Endothelial cell of hepatic sinusoid (primary cell): ENCODE data around the gene PRSS38.

Experiments
- in situ Hi-C: cut with HindIII; loops from 2 replicates; pipeline ENCODE4 v1.10.0; 2017; ENCODE audit warnings: low sequenced_read_pairs

The PRSS38 gene

DNA sequence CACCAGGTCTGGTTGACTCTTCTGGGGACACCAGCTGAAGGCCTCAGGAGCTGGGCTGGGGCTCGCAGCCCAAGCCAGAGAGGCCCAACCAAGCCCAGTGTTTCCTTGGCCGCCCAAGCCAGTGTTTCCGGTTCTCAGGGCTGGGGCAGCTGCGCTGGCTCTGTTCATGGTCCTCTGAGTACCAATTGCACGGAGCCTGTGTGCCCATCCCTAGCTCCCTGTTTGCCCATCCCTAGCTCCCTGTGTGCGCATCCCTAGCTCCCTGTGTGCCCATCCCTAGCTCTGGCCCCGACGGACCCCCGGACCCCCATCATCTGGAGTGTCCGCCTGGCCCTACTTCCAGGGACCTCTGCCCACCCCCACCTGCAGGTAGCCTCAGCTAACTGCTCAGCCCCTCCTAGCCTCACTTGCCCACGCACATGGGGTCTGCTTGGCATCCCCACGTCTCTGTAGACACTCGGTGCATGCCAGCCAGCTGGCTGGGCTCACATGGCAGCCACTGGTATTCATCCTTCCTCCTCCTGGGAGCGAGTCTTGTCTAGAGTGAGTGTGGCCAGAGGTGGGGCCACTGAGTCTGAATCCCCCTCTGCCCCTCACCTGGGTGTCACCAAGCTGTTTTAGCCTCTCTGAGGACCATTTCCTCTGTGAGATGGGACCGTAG lies 68.3 kb downstream of the PRSS38 start:
- in situ Hi-C loops: no loop called here

DNA sequence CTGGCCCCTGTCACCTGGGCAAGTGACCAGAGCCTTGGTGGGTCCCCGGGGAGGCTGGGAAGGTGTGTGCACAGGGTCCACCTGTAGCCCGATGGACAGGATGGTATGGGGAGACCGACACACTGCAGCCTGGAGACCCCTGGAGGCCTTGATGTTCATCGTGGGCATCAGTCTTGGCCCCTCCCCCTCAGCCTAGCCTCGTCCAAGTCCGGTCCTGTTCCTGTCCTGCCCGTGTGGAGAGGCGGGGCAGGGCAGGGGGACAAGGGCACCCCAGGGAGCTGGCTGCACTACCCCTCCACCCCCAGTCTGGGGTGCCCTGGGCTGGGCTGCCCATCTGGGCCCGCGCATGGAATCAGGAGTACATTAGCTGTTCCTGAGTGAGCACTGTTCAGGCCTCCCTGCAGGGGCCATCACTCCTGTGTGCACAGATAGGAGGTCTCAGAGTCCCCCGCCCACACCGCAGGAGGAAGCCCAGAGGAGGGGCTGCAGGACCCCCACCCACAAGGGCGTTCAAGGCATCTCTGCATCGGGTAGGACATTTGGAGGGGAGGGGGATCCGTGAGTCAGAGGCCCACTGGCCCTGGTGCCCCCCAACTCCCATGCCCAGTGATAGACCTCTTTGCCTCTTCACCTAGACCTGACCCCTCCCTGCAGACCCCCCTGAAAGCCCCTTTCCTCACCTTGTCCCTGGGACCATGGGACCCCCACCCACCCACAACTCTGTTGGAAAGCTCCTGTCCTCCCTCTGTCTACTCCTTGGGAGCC lies 69.1 kb downstream of the PRSS38 start:
- in situ Hi-C loops: no loop called here

DNA sequence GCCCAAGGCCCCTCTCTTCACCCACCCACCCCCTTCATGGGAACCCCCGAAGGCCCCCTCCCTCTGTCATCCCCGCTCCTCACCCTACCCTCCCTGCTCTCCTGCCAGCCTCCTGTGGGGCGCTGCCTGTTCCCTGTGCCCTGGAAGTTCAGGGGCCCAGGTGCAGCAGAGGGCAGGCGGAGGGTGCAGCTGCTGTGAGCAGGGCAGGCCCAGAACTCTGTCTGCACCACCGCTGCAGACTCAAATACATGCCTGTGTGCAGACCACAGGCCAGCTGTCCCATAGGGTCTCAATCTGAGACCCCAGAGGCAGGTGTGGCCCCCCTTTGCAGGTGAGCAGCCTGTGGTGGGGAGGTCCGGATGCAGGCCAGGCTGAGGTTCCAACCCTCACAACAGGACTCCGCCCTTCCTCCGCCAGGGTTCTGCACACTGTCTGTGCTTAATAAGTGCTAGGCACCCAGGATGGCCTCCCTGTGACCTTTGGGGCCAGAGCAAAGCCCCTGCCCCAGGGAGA lies 69.7 kb downstream of the PRSS38 start:
- in situ Hi-C loops: no loop called here

DNA sequence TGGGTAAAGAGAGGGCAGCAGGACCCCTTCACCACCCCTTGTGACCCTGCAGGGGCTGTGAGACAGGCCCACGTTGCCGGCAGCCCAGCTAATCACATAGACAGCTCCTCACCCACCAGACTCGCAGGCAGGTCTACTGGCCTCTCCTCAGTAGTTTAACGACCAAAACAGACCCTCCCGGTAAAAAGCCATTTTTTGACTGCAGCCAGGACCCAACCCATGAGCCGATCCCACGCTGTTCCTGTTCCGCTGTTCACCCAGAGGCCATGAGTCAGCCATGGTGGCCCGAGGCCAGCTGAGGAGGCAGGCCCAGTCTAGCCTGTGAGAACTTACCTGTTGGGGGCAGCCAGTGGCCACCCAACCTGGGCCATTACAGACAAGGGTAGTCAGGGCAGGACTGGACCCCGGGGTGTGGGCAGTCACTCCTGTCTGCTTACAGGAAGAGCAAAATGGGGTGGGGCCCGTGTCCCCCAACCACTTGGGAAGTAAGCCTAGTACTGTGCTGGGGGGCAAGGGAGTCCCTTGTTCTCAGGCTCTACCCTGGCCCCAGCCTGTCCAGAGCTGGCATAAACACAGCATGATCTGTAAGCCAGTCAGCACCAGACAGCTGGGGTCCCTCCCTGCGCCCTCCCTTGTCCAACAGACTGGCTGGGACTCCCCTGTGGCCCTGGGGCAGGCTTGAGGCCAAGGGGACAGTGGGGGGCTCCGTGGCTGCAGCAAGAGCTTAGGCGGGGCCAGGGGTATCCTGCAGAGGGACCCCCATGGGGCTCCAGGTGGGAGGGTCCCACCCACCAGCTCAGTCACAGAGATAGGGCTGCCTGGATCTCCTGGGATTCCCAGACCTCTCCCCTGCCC lies 70.4 kb downstream of the PRSS38 start:
- in situ Hi-C loops: no loop called here

DNA sequence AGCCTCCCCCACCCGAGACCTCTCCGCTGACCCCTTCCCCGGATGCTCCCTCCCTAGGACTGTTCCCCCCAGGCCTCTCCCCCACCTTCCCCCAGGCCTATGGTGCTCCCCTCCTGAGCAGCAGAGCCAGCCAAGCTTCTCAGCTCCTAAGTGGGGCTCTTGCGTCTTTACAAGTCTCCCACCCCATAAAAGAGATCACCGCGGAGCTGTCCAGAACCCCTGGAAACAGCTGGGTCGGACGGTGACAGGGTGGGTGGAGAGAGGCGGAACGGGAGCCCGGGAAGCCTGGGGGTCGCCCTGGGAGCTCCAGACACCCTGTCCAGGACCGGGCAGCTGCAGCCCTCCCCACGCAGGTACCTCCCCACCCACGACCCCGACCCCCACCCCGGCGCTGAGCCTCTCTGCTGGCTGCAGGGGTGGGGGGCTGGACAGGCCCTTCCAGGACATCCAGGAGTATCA lies 71.1 kb downstream of the PRSS38 start:
- in situ Hi-C loops: no loop called here

DNA sequence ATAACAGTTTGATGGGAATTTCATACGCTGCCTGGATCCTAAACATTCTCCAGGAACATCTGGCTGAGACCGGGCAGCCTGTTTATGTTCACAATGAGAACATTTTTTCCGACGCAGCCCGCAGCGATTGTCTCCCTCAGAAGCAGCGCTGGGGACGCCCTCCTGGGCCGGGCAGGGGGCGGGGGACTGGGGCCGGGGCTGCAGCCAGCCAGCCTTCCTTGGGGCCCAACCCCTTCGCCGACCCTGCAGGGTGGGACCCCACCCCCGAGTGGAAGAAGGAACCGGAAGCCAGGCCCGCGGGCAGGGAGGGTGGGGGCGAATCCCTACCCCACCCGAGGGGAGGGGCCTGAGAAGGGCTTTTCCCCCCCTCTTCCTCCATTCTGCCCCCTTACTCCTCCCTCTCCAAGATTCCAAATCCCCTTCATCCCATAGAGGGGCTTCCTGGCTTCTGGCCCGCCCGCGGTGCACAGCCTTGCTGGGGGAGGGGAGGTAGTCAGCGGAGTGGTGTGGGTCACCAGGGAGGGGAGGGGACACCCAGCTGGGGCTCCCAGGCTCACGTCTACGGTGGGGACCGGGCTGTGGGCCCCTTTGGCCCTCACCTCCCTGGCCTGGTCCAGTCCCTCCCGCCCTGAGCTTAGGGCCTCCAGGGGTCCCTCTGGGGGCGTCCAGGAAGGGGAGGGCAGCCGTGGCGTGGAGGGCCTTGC lies 71.7 kb downstream of the PRSS38 start:
- in situ Hi-C loops: no loop called here

DNA sequence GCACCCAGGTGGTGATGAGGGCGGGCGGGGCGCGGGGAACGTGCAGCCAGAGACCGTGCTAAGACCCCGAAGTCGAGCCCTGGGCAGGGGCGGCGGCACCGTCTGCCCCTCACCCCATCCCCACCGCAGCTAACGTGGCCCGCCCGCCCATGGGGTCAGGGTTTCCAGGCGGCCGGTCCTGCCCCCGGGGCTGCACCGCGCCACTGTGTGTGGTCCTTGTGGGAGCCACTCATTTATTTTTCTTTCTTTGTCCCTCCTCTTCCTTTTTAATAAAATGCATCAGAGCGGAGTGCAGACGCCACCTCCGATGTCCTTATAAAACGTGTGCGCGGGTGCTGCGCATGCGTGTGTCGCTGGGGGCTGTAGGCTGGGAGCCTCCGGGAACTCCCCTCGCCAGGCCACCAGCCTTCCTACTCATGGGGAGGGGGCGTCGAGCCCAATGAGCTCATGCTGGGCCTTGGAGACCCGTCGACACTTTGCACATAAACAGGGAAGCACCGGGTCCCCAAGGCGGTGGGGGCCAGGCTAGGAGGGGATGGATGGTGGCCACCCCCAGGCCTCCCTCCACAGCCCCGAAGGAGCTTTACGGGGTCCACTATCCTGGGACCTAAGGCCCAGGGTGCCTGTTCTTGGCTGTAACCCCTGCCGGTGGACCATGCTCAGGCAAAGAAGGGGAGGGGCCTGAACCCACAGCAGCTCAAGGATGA lies 72.4 kb downstream of the PRSS38 start:
- in situ Hi-C loops: no loop called here

DNA sequence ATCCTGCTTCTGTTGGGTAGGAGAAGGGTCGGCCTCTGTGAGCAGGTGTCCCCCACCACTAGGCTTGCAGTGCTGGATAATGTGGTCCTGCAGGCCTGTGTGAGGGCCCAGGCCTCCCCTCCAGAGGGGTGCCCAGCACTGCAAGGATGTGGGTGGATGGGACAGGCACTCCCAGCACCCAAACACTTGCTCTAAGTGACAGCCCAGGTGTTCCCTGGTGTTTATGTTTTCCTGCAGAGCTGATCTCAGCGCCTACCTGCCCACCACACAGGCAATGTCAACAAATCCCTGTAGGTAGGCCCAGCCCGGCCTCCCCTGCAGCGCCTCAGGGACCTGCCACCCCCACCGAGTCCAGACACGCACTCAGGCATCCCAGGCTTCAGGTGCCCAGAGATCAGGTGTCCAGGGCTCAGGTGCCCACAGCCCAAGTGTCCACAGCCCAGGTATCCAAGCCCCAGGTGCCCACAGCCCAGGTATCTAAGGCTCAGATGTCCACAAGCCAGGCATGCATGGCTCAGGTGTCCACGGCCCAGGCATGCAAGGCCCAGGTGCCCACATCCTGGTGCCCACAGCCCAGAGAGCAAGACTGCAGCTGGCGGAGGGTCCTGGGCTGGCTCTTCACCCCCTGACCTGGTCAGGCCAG lies 73.0 kb downstream of the PRSS38 start:
- in situ Hi-C loops: no loop called here

DNA sequence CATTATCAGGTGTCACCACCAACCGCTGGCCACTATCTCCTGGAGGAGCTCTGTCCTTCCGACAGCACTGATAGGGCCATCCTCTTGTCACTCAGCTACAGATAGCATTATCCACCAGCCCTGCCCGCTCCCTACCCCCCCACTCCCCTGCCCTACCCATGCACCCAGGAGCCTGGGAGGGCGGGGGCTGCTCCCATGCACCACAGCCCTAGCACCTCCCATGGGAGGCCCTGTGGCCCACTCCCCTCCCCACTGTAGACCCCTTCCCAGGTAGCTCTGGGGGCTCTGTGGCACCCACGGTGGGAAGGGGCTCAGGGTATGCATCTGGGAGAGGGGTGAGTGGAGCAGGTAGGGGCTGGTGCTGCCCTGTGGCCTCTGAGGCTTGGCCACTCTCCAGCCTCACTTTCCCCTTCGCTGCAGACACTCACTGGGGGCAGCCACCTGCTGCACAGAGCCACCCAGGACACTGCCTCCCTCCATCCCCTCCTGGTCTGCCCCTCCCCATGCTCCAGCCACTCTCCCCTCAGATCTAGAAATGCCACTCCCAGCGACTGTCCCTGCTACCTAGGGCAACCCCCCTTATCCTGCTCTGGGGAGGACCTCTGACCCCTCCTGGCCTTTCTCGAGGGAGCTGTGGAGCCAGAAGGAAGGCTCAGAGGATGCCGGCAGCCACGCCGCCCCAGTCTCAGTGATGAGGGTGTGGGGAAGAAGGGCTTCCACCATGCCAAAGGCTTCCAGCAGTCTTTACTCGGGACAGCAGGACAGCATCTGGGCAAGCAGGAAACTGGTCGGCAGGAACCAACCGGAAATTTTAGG lies 73.8 kb downstream of the PRSS38 start:
- in situ Hi-C loops: no loop called here

DNA sequence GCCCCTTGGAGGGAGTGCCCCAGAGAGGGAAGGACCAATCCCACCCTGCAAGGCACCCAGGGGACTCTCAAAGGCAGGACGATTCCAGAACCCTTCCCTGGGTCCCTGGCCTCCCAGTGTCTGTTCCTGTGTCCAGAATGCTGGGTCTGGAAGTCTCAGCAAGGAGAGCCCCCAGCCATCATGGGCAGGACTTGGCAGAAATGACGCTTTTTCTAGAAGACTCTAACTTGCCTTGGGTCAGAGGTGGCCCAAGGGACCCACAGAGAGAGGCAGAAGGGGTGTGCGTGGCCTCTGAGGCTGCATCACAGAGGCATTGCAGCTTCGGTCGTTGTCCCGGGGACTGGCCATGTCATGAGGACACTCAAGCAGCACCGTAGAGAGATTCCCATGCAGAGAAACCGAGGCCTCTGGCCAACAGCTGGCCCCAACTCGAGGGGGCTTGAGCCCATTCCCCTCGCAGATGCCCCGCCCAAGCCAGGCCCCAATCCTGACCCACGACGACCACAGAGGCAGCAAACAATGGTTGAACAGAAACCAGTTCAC lies 74.5 kb downstream of the PRSS38 start:
- in situ Hi-C loops: no loop called here

DNA sequence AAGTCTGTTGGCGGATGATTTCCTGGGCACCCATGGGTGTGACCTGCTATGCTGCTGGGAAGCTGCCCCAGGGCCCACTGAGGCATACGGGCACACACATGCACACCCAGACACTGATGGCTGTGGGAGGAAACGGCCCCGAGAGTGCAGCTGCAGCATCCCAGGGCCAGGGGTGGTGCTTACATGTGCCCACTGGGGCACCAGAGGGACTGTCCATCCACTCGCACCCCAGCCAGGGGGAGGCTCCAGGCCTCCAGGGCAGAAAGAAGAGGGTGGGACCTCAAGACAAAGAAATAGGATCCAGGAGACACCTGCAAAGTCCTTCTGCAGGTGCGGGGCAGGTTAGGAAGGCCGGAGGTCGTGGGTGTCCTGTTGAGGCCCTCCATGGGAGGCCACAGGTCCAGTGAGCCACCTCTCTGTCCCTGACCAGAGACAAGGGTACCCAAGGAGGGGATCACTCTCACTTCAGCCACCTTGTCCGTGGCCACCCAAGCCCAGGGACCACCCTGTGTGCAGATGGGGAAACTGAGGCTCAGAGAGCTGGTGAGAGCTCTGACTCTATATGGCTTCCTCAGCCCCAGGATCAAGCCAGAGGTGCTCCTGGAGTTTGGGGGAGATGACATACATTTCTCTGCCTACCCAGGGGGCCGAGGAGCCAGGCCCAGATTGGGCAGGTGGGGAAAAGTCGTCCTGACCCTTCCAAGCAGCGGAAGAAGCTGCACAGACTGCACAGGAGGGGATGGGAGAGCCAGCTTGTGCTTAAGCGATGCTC lies 75.2 kb downstream of the PRSS38 start:
- in situ Hi-C loops: no loop called here

DNA sequence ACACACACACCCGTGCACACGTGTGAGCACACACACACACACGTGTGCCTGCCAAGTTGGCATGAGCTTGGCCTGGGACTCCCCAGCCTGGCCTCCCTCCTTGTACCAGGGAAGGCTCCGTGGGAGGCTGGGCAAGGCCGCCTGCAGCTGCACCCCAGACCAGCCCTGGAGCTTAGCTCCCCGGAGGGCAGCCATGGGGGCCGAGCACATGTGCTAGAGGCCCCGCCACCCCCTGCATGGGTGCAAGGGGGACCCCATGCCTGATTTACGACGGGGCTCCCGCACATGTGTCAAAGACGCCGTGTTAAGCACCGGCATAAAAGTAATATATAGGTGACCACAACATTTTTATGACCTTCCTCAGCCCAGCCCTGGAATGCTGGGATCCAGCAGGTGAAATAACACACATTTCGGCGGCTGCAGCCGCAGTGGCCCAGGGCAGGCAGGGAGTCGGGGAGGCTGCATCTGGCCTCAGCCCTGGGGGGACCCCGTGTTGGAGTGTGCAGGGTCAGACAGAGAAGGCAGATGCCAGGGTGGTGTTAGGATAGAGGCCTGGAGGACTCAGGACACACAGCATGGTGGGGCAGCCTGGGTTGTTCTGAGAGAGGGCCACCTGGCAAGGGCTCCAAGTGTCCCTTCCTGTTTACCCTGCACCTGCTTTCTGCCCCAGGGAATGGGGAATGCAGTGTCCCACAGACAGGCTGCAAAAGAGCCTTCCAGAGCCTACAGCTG lies 75.9 kb downstream of the PRSS38 start:
- in situ Hi-C loops: no loop called here

DNA sequence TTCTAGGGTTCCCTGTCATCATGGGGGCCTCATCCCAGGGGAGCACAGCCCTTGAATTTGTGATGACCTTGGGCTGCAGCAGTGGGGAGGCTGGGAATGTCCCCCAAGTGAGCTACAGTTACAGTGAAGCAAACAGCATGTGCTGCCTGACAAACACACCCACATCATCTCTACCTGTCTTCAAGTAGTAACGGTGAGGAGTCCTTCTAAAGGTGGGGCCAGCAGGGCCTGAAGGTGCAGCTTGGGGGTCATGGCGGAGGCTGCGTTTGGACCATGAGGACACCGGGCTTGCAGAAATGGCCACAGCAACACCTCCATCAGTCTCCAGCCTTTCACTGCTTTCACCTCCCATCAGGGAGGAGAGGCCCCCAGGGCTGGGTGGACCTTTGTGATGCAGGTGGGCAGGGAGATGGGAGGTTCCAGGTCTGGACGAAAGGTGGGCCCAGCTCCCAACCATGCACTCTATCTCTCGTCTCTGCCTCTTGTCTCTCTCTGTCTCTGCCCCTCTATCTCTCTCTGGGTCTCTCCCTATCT lies 76.5 kb downstream of the PRSS38 start:
- in situ Hi-C loops: no loop called here

DNA sequence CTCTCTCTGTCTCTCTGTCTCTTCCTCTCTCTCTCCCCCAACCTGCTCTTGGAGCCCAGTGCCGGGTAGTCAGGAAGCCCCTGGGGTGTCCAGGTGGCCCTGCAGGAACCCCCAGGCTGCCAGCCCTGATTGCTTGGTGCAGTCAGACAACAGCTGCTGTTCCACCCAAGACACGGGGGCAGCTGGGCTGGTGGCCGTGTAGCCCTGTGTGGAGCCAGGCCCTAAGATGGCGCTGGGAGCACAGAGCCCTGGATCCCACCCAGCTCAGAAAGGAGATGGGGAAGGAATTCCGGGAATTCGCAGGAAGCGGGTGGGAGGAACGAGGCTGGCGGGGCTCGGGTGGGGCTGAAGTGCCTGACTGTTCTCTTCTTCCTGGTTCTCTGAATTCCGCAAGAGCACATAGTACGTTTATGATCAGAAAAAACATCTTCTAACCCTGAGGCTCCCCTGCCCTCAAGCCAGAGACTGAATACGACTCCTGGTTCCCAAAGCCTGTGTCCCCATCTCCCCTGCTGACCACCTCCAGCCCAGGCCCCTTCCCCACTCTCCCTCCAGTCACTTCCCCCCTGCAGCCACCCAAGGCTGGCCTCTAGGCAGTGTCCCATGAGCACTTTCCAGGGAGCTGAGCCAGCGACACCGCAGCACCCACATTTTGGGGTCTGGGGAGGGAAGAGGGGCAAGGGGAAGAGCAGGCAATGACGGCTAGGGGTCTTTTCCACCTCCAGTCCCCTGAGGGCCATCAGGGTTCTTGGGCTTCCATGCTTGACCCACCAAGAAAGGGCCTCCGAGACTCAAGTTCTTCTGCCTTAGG lies 77.2 kb downstream of the PRSS38 start:
- in situ Hi-C loops: no loop called here

DNA sequence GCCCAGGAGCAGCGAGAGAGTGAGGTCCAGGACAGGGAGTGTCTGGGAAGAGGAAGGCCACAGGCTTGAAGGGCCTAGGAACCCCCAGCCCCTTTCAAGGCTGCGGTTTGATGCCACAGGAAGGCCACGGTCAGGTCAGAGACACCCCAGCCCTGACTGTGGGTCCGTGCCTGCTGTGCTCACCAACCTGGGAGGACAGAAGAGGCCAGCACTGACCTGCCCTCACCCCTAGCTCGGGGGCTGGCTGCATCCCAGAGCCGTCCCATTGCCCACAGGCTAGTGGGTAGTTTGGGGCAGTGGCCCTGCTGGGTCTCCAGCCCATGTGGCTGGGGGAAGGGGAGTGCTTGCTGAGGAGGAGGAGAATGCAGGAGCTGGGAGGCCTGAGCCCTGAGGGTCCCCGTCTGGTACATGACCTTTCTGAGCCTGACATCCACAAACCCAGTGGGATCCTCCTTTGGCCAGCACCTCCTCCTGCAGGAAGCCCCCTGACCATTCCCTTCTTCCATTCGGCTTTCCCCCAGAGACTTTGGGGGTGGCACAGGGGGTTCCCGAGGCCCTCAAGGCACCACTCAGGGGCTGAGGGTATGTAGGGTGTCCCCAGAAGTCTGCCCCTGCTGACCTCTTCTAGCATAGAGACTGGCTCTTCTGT lies 77.9 kb downstream of the PRSS38 start:
- in situ Hi-C loops: no loop called here
